HepG2 (cell line): ENCODE measurements around the gene MEDAG. TPM values are rescaled to one million over a fixed set of nuclear protein-coding genes. Genes with fewer than 3 reads are reported as not detected.

Source experiments
- ATAC-seq: fragments of 200-7000 bp; cut with Tn5 transposase; 3 replicates; pipeline ENCODE4 v1.9.1; 2020; ENCODE audit warnings: mild to moderate bottlenecking, moderate library complexity
- BruUV-seq: library from RNA; stranded (reverse); fragments of 400-500 nt; replicated peaks from 2 replicates; lab custom pipeline; 2021; lab: Mats Ljungman, UMichigan
- CTCF ChIA-PET: fragments of 300-600 bp; formaldehyde crosslinking; extraction: SDS; loops from one replicate; lab custom pipeline; 2021; ENCODE audit warnings: low total read pairs, inconsistent platforms, low intra/inter-chr PET ratio; lab: Yijun Ruan, JAX
- POLR2A ChIA-PET: fragments of 350-600 bp; sonication (Branson Sonifier 250); formaldehyde crosslinking; loops from one replicate; lab custom pipeline; 2020; ENCODE audit warnings: antibody characterized with exemption, inconsistent platforms; lab: Yijun Ruan, JAX
- DNase-seq: peaks from one replicate; pipeline ENCODE4 v3.0.0-alpha.2; 2015; ENCODE audit warnings: low spot score
- FAIRE-seq: peaks from 3 replicates; lab custom pipeline; 2011; peaks lifted over from hg19 to GRCh38; lab: Jason Lieb, UNC
- H2AFZ ChIP-seq: one replicate; pipeline ENCODE4 v1.6.1; 2011; ENCODE audit warnings: low read length, inconsistent platforms
- H3K27ac ChIP-seq: fragments of 300-600 bp; 3 replicates; pipeline ENCODE4 v1.8.0; 2011; ENCODE audit warnings: mixed run types, mild to moderate bottlenecking, mixed read lengths, low read length, inconsistent platforms; ENCODE audit not compliant: insufficient read depth; ENCODE audit errors: extremely low read length
- H3K27me3 ChIP-seq, 2 experiments: fragments of 200-600 bp in 1 of 2; 2 replicates in 1 of 2; 3 replicates in 1 of 2; pipeline versions ENCODE4 v1.6.0 to v1.8.0; 2011; ENCODE audit warnings: low read length in 2 of 2, mild to moderate bottlenecking in 2 of 2, moderate library complexity in 2 of 2, inconsistent platforms in 1 of 2; ENCODE audit not compliant: insufficient read depth in 2 of 2, control insufficient read depth in 1 of 2
- H3K36me3 ChIP-seq, 2 experiments: fragments of 200-600 bp in 1 of 2; replicated peaks in 1 of 2; 2 replicates in 1 of 2; 3 replicates in 1 of 2; pipeline versions ENCODE4 v1.5.1 to v1.8.0; 2011; ENCODE audit warnings: low read length in 2 of 2, inconsistent platforms in 1 of 2; ENCODE audit not compliant: insufficient read depth in 2 of 2, control insufficient read depth in 1 of 2
- H3K4me1 ChIP-seq: 2 replicates; pipeline ENCODE4 v1.5.1; 2012; ENCODE audit warnings: low read length, inconsistent platforms; ENCODE audit not compliant: insufficient read depth
- H3K4me2 ChIP-seq: 2 replicates; pipeline ENCODE4 v1.6.0; 2011; ENCODE audit warnings: low read depth, low read length, inconsistent platforms
- H3K4me3 ChIP-seq, 3 experiments: fragments of 200-600 bp in 1 of 3; sonication (generic), shearing (Covaris generic) in 1 of 3; replicated peaks in 1 of 3; 2 replicates each; pipeline ENCODE4 v1.5.1; 2011 to 2016; ENCODE audit warnings: low read length in 3 of 3, inconsistent platforms in 2 of 3, low read depth in 2 of 3, mild to moderate bottlenecking in 2 of 3, control low read depth in 1 of 3, mixed read lengths in 1 of 3; ENCODE audit not compliant: insufficient read depth in 1 of 3
- H3K79me2 ChIP-seq: one replicate; pipeline ENCODE4 v1.6.1; 2011; ENCODE audit warnings: low read length, inconsistent platforms; ENCODE audit not compliant: insufficient read depth
- H3K9ac ChIP-seq: 2 replicates; pipeline ENCODE4 v1.6.0; 2011; ENCODE audit warnings: mild to moderate bottlenecking, low read depth, low read length, inconsistent platforms; ENCODE audit not compliant: insufficient read depth
- H3K9me3 ChIP-seq: 2 replicates; pipeline ENCODE4 v1.5.1; 2012; ENCODE audit warnings: mild to moderate bottlenecking, low read length
- H4K20me1 ChIP-seq: 2 replicates; pipeline ENCODE4 v1.6.0; 2011; ENCODE audit warnings: inconsistent platforms, mild to moderate bottlenecking, low read length, moderate library complexity; ENCODE audit not compliant: insufficient read depth
- AGO2 ChIP-seq: fragments of 200-400 bp; formaldehyde crosslinking; optimal IDR thresholded peaks from 2 replicates; pipeline ENCODE3; 2017; ENCODE audit warnings: mild to moderate bottlenecking, low read depth, low read length, moderate library complexity
- AHR ChIP-seq: IDR thresholded peaks from 2 replicates; pipeline ENCODE4 v1.6.1; 2018; ENCODE audit warnings: missing genetic modification reagents, missing compliant biosample characterization
- DR1 ChIP-seq: sonication (generic); formaldehyde crosslinking; IDR thresholded peaks from 2 replicates; pipeline ENCODE4 v1.8.0; 2021; ENCODE audit warnings: mild to moderate bottlenecking, missing genetic modification reagents, inconsistent platforms
- E2F1 ChIP-seq: sonication (generic); formaldehyde crosslinking; IDR thresholded peaks from 2 replicates; pipeline ENCODE4 v1.5.0; 2020; ENCODE audit warnings: missing genetic modification reagents
- EED ChIP-seq: sonication (generic); formaldehyde crosslinking; IDR thresholded peaks from 2 replicates; pipeline ENCODE4 v1.5.0; 2020; ENCODE audit warnings: mild to moderate bottlenecking, missing genetic modification reagents
- NFYC ChIP-seq: IDR thresholded peaks from 2 replicates; pipeline ENCODE4 v1.6.1; 2016; ENCODE audit warnings: missing genetic modification reagents, missing compliant biosample characterization
- POGK ChIP-seq: sonication (generic); formaldehyde crosslinking; conservative IDR thresholded peaks from 2 replicates; pipeline ENCODE4 v1.8.0; 2022; ENCODE audit warnings: mild to moderate bottlenecking, moderate library complexity, missing genetic modification reagents
- RARG ChIP-seq: sonication (generic); formaldehyde crosslinking; IDR thresholded peaks from 2 replicates; pipeline ENCODE4 v1.4.0; 2020; ENCODE audit warnings: low read depth, mild to moderate bottlenecking, missing genetic modification reagents
- TCF7L2 ChIP-seq: IDR thresholded peaks from 2 replicates; pipeline ENCODE4 v1.6.1; 2011; ENCODE audit warnings: mild to moderate bottlenecking, low read depth, low read length, moderate library complexity
- ZC3H13 ChIP-seq: sonication (generic); formaldehyde crosslinking; IDR thresholded peaks from 2 replicates; pipeline ENCODE4 v1.8.1; 2023; ENCODE audit warnings: mild to moderate bottlenecking, missing genetic modification reagents, moderate library complexity
- ZNF101 ChIP-seq: sonication (generic); formaldehyde crosslinking; IDR thresholded peaks from 2 replicates; pipeline ENCODE4 v1.4.0; 2020; ENCODE audit warnings: mild to moderate bottlenecking, low read depth, missing genetic modification reagents, borderline replicate concordance
- ZNF124 ChIP-seq: sonication (generic); formaldehyde crosslinking; IDR thresholded peaks from 2 replicates; pipeline ENCODE4 v1.4.0; 2020; ENCODE audit warnings: missing genetic modification reagents
- ZNF143 ChIP-seq: sonication (generic); formaldehyde crosslinking; IDR thresholded peaks from 2 replicates; pipeline ENCODE4 v1.4.0; 2020; ENCODE audit warnings: missing genetic modification reagents
- ZNF235 ChIP-seq: sonication (generic); formaldehyde crosslinking; IDR thresholded peaks from 2 replicates; pipeline ENCODE4 v1.8.1; 2023; ENCODE audit warnings: mild to moderate bottlenecking, missing genetic modification reagents, borderline replicate concordance
- ZNF816 ChIP-seq: sonication (generic); formaldehyde crosslinking; IDR thresholded peaks from 2 replicates; pipeline ENCODE4 v1.8.0; 2022; ENCODE audit warnings: missing genetic modification reagents, mild to moderate bottlenecking, borderline replicate concordance
- WGBS: methylation state at CpG from one replicate; pipeline ENCODE4 v1.1.6; 2017; ENCODE audit warnings: low lambda C conversion rate; 5-methylcytosine and 5-hydroxymethylcytosine counted together
- in situ Hi-C: cut with HindIII; loops from 2 replicates; pipeline ENCODE4 v1.10.0; 2017; ENCODE audit warnings: low pct_unique_long_range_greater_than_20kb; ENCODE audit not compliant: extremely low pct_ligation_motif_present
- intact Hi-C: fragments of 100-400 bp; cut with micrococcal nuclease; formaldehyde crosslinking; loops from one replicate; pipeline ENCODE4 v1.10.0; 2022; ENCODE audit not compliant: unreplicated experiment
- polyA plus RNA-seq, 8 experiments: library from polyadenylated mRNA; depleted of rRNA in 3 of 8; stranded (reverse) in 7 of 8; unstranded in 1 of 8; fragments of >200 nt; fragmentation: Illumina TruSeq in 4 of 8; extraction: Trizol in 4 of 8; gene quantifications; 2 replicates each; pipeline versions ENCODE4 v1.2.1 to v1.2.3, GENCODE V29; 2011 to 2016; ENCODE audit warnings: low read depth in 4 of 8, missing spikeins in 1 of 8, mixed read lengths in 1 of 8; ENCODE audit not compliant: insufficient read depth in 1 of 8
- total RNA-seq, 5 experiments: library from RNA; depleted of rRNA; stranded (reverse); fragments of >200 nt; fragmentation: Illumina TruSeq; extraction: Trizol; gene quantifications; 2 replicates each; pipeline ENCODE4 v1.2.3, GENCODE V29; 2016; ENCODE audit warnings: low read depth in 1 of 5

MEDAG gene
- total and polyA plus RNA-seq, 2 of the 13 experiments (the other 11 are each of a cell fraction or from before 2014, with no cell fraction given) = not detected

DNA sequence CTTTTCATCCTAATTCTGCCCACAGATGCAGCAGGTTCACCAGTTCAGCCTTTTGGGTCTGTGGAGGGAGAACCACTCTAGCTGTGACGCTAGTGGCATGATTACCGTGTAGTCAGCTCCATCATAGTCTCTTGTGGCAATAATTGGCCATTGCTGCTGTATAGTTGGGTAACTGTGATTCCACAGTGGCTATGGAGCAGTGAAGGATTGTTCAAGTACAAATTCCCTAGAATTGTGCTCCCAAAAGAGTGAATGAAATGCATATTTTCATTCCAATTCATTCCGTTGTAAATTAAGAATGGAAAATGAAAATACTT lies 27.2 kb downstream of the MEDAG start:
- H3K9ac ChIP-seq = no peak overlapping the region
- H3K4me2 ChIP-seq = no peak overlapping the region
- 40% methylated on average over 3 of the region's 3 CpGs for WGBS
- no peak for DNase-seq
- no peak overlapping the region for H2AFZ ChIP-seq
- FAIRE-seq = no peak
- ATAC-seq = no peak
- TF ChIP-seq POGK (CRISPR knock-in tag) (no peak), ZC3H13 (CRISPR knock-in tag) (no peak), E2F1 (CRISPR knock-in tag) (no peak), AGO2 (no peak), NFYC (CRISPR knock-in tag) (no peak), ZNF143 (no peak), ZNF235 (no peak), EED (no peak), ZNF124 (CRISPR knock-in tag) (no peak), DR1 (CRISPR knock-in tag) (no peak), RARG (CRISPR knock-in tag) (no peak), TCF7L2 (no peak), ZNF816 (CRISPR knock-in tag) (no peak), ZNF101 (CRISPR knock-in tag) (no peak), AHR (CRISPR knock-in tag) (no peak)
- no peak overlapping the region for H3K27ac ChIP-seq
- H3K79me2 ChIP-seq = no peaks in the 10 kb centered on the region
- CTCF ChIA-PET = no interaction called here
- H4K20me1 ChIP-seq = no peaks in the 10 kb centered on the region; the same call in 1 of the 2 replicates
- no TSS peak for BruUV-seq
- POLR2A ChIA-PET = no interaction called here
- peaks cover 0 to 11% of the 10 kb centered on the region in 2 experiments; a peak in 2 of 5 replicates for H3K27me3 ChIP-seq
- intact Hi-C loops (no loop called here), in situ Hi-C loops (no loop called here)
- no peak overlapping the region for H3K4me3 ChIP-seq
- no peaks in the 10 kb centered on the region for H3K4me1 ChIP-seq
- no peaks in the 10 kb centered on the region for H3K9me3 ChIP-seq
- H3K36me3 ChIP-seq = no peaks in the 10 kb centered on the region
